HEK293 (cell line): ENCODE data around the gene IRAK4.

Experiments used
- CTCF ChIA-PET: fragments of 350-600 bp; formaldehyde crosslinking; extraction: SDS; loops from one replicate; lab custom pipeline; 2021; ENCODE audit warnings: antibody characterized with exemption; lab: Yijun Ruan, JAX
- POLR2A ChIA-PET: fragments of 300-600 bp; formaldehyde crosslinking; extraction: SDS; loops from one replicate; lab custom pipeline; 2020; ENCODE audit warnings: antibody characterized with exemption, inconsistent platforms; lab: Yijun Ruan, JAX
- H3K27ac ChIP-seq: fragments of 200-500 bp; sonication (Bioruptor generic); 2 replicates; pipeline ENCODE4 v1.5.1; 2014; ENCODE audit warnings: low read depth, low read length, control low read depth, inconsistent platforms; ENCODE audit errors: extremely low read depth
- H3K36me3 ChIP-seq, 2 experiments: fragments of 200-500 bp in 1 of 2; sonication (Bioruptor generic) in 1 of 2; 1 replicate in 1 of 2; 2 replicates in 1 of 2; pipeline ENCODE4 v1.5.1; 2014 to 2017; ENCODE audit warnings: inconsistent platforms in 2 of 2, low read length in 2 of 2; ENCODE audit not compliant: control insufficient read depth in 2 of 2, insufficient read depth in 1 of 2
- H3K4me1 ChIP-seq: fragments of 200-500 bp; sonication (Bioruptor generic); 2 replicates; pipeline ENCODE4 v1.5.1; 2014; ENCODE audit warnings: mild to moderate bottlenecking, low read length, inconsistent platforms; ENCODE audit not compliant: control insufficient read depth, insufficient read depth
- H3K4me3 ChIP-seq: 2 replicates; pipeline ENCODE4 v1.5.1; 2011; ENCODE audit warnings: low read depth, mild to moderate bottlenecking, control low read depth, low read length, moderate library complexity
- H3K9me3 ChIP-seq: fragments of 200-500 bp; sonication (Bioruptor generic); 2 replicates; pipeline ENCODE4 v1.5.1; 2014; ENCODE audit warnings: low read depth, low read length, inconsistent platforms; ENCODE audit not compliant: control insufficient read depth, insufficient read depth
- BCL11B ChIP-seq: fragments of 450-650 bp; formaldehyde crosslinking; IDR thresholded peaks from 2 replicates; pipeline ENCODE4 v1.5.1; 2016; ENCODE audit warnings: low read depth, missing biosample characterization, missing genetic modification characterization
- IKZF3 ChIP-seq: fragments of 450-650 bp; IDR thresholded peaks from 2 replicates; pipeline ENCODE4 v1.5.0; 2018; ENCODE audit warnings: missing biosample characterization, mild to moderate bottlenecking, missing genetic modification characterization, moderate library complexity
- MEIS1 ChIP-seq: sonication (generic); formaldehyde crosslinking; IDR thresholded peaks from 2 replicates; pipeline ENCODE4 v1.8.1; 2022; ENCODE audit warnings: missing genetic modification reagents, mild to moderate bottlenecking, borderline replicate concordance
- OSR2 ChIP-seq: fragments of 450-650 bp; formaldehyde crosslinking; IDR thresholded peaks from 2 replicates; pipeline ENCODE4 v1.5.1; 2016; ENCODE audit warnings: missing biosample characterization, missing genetic modification characterization
- OVOL3 ChIP-seq: fragments of 450-650 bp; formaldehyde crosslinking; IDR thresholded peaks from 2 replicates; pipeline ENCODE4 v1.5.1; 2016; ENCODE audit warnings: missing biosample characterization, missing genetic modification characterization
- PRDM1 ChIP-seq: fragments of 450-650 bp; formaldehyde crosslinking; IDR thresholded peaks from 2 replicates; pipeline ENCODE4; 2016; ENCODE audit warnings: missing biosample characterization, missing genetic modification characterization
- SP2 ChIP-seq: fragments of 450-650 bp; formaldehyde crosslinking; IDR thresholded peaks from 2 replicates; pipeline ENCODE4 v1.5.1; 2016; ENCODE audit warnings: missing biosample characterization, missing genetic modification characterization
- ZBTB8A ChIP-seq: fragments of 450-650 bp; formaldehyde crosslinking; IDR thresholded peaks from 2 replicates; pipeline ENCODE4 v1.5.1; 2016; ENCODE audit warnings: missing biosample characterization, missing genetic modification characterization
- ZEB2 ChIP-seq: fragments of 450-650 bp; formaldehyde crosslinking; IDR thresholded peaks from 2 replicates; pipeline ENCODE4 v1.5.1; 2016; ENCODE audit warnings: missing biosample characterization, missing genetic modification characterization
- ZFP41 ChIP-seq: fragments of 450-650 bp; formaldehyde crosslinking; IDR thresholded peaks from 2 replicates; pipeline ENCODE4 v1.5.1; 2016; ENCODE audit warnings: missing biosample characterization, missing genetic modification characterization, borderline replicate concordance
- ZIC2 ChIP-seq: fragments of 450-650 bp; formaldehyde crosslinking; IDR thresholded peaks from 2 replicates; pipeline ENCODE4 v1.5.1; 2016; ENCODE audit warnings: missing biosample characterization, missing genetic modification characterization
- ZNF132 ChIP-seq: fragments of 450-650 bp; formaldehyde crosslinking; IDR thresholded peaks from 2 replicates; pipeline ENCODE4 v1.5.1; 2017; ENCODE audit warnings: missing biosample characterization, missing genetic modification characterization, borderline replicate concordance
- ZNF138 ChIP-seq: fragments of 450-650 bp; formaldehyde crosslinking; IDR thresholded peaks from 2 replicates; pipeline ENCODE4 v1.5.1; 2016; ENCODE audit warnings: missing biosample characterization, missing genetic modification characterization, borderline replicate concordance
- ZNF140 ChIP-seq: fragments of 450-650 bp; formaldehyde crosslinking; IDR thresholded peaks from 2 replicates; pipeline ENCODE4 v1.5.1; 2016; ENCODE audit warnings: missing biosample characterization, missing genetic modification characterization
- ZNF146 ChIP-seq: fragments of 450-650 bp; formaldehyde crosslinking; IDR thresholded peaks from 2 replicates; pipeline ENCODE4 v1.5.1; 2016; ENCODE audit warnings: missing biosample characterization, missing genetic modification characterization
- ZNF335 ChIP-seq: fragments of 450-650 bp; formaldehyde crosslinking; conservative IDR thresholded peaks from 2 replicates; pipeline ENCODE4 v1.5.1; 2016; ENCODE audit warnings: missing biosample characterization, missing genetic modification characterization
- ZNF394 ChIP-seq: fragments of 450-650 bp; formaldehyde crosslinking; IDR thresholded peaks from 2 replicates; pipeline ENCODE4 v1.5.1; 2016; ENCODE audit warnings: missing biosample characterization, missing genetic modification characterization, mild to moderate bottlenecking, moderate library complexity, borderline replicate concordance
- ZNF404 ChIP-seq: fragments of 450-650 bp; formaldehyde crosslinking; IDR thresholded peaks from 2 replicates; pipeline ENCODE4 v1.5.1; 2017; ENCODE audit warnings: missing biosample characterization, missing genetic modification characterization
- ZNF433 ChIP-seq: fragments of 450-650 bp; formaldehyde crosslinking; IDR thresholded peaks from 2 replicates; pipeline ENCODE4 v1.5.1; 2016; ENCODE audit warnings: missing biosample characterization, missing genetic modification characterization, low read depth
- ZNF549 ChIP-seq: fragments of 450-650 bp; IDR thresholded peaks from 2 replicates; pipeline ENCODE4 v1.5.1; 2018; ENCODE audit warnings: missing biosample characterization, missing genetic modification characterization, mild to moderate bottlenecking, inconsistent platforms, moderate library complexity
- ZNF600 ChIP-seq: fragments of 450-650 bp; formaldehyde crosslinking; IDR thresholded peaks from 2 replicates; pipeline ENCODE4 v1.5.1; 2016; ENCODE audit warnings: missing biosample characterization, missing genetic modification characterization
- ZNF76 ChIP-seq: fragments of 450-650 bp; formaldehyde crosslinking; IDR thresholded peaks from 2 replicates; pipeline ENCODE4; 2016; ENCODE audit warnings: low read depth, missing biosample characterization, missing genetic modification characterization, borderline replicate concordance
- ZNF830 ChIP-seq: fragments of 450-650 bp; IDR thresholded peaks from 2 replicates; pipeline ENCODE4 v1.5.0; 2018; ENCODE audit warnings: missing biosample characterization, missing genetic modification characterization, low read depth, mild to moderate bottlenecking, moderate library complexity
- TF ChIP-seq, protein P1 (sequence below): fragments of 450-650 bp; formaldehyde crosslinking; IDR thresholded peaks from 2 replicates; pipeline ENCODE4 v1.5.1; 2017; ENCODE audit warnings: missing biosample characterization, missing genetic modification characterization
- TF ChIP-seq, protein P2 (sequence below): fragments of 450-650 bp; formaldehyde crosslinking; IDR thresholded peaks from 2 replicates; pipeline ENCODE4 v1.5.1; 2016; ENCODE audit warnings: missing biosample characterization, missing genetic modification characterization, borderline replicate concordance
- TF ChIP-seq, protein P3 (sequence below): fragments of 450-650 bp; formaldehyde crosslinking; IDR thresholded peaks from 2 replicates; pipeline ENCODE4 v1.5.1; 2016; ENCODE audit warnings: missing biosample characterization, missing genetic modification characterization
- TF ChIP-seq, protein P4 (sequence below): fragments of 450-650 bp; formaldehyde crosslinking; IDR thresholded peaks from 2 replicates; pipeline ENCODE4 v1.5.1; 2016; ENCODE audit warnings: missing biosample characterization, missing genetic modification characterization

Gene IRAK4

DNA sequence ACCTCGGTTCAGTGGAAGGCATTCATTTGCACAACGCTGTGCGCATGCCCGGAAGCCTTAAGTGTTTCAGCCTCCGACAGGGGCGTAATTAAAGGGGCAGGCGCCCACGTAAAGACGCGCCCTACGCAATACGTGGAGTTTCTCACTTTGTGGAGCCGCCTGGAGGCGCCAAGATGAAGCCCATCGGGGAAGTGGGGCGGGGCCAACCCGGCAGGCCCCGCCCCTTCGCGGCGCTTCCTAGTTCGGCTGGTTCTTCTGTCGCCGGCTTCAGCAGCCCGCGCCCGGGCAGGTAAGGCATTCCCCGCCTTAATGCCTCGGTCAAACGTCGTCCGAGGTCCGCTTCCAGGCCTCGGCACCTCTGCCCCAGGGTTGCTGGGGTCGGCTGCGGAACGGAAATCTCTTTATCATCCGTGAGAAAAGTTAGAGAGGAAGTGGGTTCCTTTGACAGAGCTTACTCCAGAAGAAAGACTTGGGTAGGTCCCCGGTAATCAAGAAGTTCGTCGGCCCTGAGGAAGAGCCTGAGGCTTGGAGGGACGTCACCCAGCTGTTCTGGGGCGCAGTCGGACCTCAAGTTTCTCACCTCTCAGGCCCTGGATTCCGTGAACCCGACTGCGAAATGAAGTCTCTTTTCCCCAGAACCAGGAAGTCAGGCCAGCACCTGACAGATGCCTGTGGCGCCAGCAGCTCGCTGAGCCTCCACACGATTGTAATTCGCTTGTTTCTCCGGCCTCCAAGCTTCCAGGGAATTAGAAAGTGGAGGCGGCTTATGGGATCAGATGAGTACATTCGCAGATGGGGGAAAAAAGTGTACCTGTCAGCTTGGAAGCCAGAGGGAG, at the start of gene IRAK4, which contains the start of gene PUS7L (continued):
- TF ChIP-seq ZNF76 = peak; percentile 34; the same call in 1 of the 2 replicates
- no peak; the same call in 1 of the 2 replicates for TF ChIP-seq ZNF140
- TF ChIP-seq PRDM1 (tag by site-specific recombination) = peak; percentile 87
- TF ChIP-seq ZNF394 (tag by site-specific recombination) = peak; percentile 31; the same call in 1 of the 2 replicates
- TF ChIP-seq MEIS1 (CRISPR knock-in tag) = no peak
- TF ChIP-seq, protein P1, sequence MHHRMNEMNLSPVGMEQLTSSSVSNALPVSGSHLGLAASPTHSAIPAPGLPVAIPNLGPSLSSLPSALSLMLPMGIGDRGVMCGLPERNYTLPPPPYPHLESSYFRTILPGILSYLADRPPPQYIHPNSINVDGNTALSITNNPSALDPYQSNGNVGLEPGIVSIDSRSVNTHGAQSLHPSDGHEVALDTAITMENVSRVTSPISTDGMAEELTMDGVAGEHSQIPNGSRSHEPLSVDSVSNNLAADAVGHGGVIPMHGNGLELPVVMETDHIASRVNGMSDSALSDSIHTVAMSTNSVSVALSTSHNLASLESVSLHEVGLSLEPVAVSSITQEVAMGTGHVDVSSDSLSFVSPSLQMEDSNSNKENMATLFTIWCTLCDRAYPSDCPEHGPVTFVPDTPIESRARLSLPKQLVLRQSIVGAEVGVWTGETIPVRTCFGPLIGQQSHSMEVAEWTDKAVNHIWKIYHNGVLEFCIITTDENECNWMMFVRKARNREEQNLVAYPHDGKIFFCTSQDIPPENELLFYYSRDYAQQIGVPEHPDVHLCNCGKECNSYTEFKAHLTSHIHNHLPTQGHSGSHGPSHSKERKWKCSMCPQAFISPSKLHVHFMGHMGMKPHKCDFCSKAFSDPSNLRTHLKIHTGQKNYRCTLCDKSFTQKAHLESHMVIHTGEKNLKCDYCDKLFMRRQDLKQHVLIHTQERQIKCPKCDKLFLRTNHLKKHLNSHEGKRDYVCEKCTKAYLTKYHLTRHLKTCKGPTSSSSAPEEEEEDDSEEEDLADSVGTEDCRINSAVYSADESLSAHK = no peak
- TF ChIP-seq IKZF3 (tag by site-specific recombination) = peak; percentile 38; the same call in 1 of the 2 replicates
- no peak for TF ChIP-seq ZNF404 (tag by site-specific recombination)
- peak; percentile 58 for TF ChIP-seq ZNF335 (tag by site-specific recombination)
- no peak for TF ChIP-seq ZNF549
- TF ChIP-seq, protein P2, sequence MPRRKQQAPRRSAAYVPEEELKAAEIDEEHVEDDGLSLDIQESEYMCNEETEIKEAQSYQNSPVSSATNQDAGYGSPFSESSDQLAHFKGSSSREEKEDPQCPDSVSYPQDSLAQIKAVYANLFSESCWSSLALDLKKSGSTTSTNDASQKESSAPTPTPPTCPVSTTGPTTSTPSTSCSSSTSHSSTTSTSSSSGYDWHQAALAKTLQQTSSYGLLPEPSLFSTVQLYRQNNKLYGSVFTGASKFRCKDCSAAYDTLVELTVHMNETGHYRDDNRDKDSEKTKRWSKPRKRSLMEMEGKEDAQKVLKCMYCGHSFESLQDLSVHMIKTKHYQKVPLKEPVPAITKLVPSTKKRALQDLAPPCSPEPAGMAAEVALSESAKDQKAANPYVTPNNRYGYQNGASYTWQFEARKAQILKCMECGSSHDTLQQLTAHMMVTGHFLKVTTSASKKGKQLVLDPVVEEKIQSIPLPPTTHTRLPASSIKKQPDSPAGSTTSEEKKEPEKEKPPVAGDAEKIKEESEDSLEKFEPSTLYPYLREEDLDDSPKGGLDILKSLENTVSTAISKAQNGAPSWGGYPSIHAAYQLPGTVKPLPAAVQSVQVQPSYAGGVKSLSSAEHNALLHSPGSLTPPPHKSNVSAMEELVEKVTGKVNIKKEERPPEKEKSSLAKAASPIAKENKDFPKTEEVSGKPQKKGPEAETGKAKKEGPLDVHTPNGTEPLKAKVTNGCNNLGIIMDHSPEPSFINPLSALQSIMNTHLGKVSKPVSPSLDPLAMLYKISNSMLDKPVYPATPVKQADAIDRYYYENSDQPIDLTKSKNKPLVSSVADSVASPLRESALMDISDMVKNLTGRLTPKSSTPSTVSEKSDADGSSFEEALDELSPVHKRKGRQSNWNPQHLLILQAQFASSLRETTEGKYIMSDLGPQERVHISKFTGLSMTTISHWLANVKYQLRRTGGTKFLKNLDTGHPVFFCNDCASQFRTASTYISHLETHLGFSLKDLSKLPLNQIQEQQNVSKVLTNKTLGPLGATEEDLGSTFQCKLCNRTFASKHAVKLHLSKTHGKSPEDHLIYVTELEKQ (tag by site-specific recombination) = no peak
- peak; percentile 85 for TF ChIP-seq SP2 (tag by site-specific recombination)
- no peak for TF ChIP-seq ZFP41
- TF ChIP-seq ZNF830 (tag by site-specific recombination) = no peak
- no peak for TF ChIP-seq BCL11B (tag by site-specific recombination)
- TF ChIP-seq ZBTB8A (tag by site-specific recombination) = peak; percentile 96
- TF ChIP-seq OVOL3 (tag by site-specific recombination) = no peak
- TF ChIP-seq, protein P3, sequence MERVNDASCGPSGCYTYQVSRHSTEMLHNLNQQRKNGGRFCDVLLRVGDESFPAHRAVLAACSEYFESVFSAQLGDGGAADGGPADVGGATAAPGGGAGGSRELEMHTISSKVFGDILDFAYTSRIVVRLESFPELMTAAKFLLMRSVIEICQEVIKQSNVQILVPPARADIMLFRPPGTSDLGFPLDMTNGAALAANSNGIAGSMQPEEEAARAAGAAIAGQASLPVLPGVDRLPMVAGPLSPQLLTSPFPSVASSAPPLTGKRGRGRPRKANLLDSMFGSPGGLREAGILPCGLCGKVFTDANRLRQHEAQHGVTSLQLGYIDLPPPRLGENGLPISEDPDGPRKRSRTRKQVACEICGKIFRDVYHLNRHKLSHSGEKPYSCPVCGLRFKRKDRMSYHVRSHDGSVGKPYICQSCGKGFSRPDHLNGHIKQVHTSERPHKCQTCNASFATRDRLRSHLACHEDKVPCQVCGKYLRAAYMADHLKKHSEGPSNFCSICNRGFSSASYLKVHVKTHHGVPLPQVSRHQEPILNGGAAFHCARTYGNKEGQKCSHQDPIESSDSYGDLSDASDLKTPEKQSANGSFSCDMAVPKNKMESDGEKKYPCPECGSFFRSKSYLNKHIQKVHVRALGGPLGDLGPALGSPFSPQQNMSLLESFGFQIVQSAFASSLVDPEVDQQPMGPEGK (tag by site-specific recombination) = 0 out of 2 replicates have a peak, but pooled peaks have one; percentile 29
- TF ChIP-seq ZNF132 (tag by site-specific recombination) = no peak

DNA sequence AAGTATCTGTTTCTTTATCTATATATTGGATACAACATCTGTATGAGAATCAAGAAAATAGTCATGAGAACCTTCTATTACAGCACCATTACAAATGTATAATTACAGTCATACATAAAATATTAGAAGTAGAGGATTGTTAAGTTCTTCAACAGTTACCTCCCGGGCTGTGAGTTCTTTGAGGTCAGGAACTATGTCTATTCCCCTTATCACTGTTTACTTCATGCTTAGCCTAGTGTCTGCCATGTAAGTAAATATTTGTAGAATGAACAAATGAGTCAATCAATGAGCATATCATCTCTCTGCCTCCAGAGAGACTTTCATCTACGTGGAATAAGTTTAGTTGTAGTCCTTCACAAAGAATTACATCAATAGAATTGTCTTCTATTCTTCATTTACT, 47.4 kb upstream of the IRAK4 start:
- ChIA-PET POLR2A (no interaction called here), CTCF (no interaction called here)
- H3K4me1 ChIP-seq = no peaks in the 10 kb centered on the region
- H3K27ac ChIP-seq = no peak overlapping the region
- H3K9me3 ChIP-seq = no peaks in the 10 kb centered on the region
- H3K36me3 ChIP-seq = no peaks in the 10 kb centered on the region
- H3K4me3 ChIP-seq = no peak overlapping the region
- TF ChIP-seq, protein P3 (tag by site-specific recombination) = no peak
- no peak for TF ChIP-seq ZEB2 (tag by site-specific recombination)
- TF ChIP-seq OSR2 (tag by site-specific recombination) = no peak
- no peak for TF ChIP-seq ZNF600 (tag by site-specific recombination)
- TF ChIP-seq, protein P4, sequence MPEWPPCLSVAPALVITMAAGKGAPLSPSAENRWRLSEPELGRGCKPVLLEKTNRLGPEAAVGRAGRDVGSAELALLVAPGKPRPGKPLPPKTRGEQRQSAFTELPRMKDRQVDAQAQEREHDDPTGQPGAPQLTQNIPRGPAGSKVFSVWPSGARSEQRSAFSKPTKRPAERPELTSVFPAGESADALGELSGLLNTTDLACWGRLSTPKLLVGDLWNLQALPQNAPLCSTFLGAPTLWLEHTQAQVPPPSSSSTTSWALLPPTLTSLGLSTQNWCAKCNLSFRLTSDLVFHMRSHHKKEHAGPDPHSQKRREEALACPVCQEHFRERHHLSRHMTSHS (tag by site-specific recombination) = no peak
- TF ChIP-seq ZNF146 = no peak
- no peak for TF ChIP-seq ZNF138
- no peak for TF ChIP-seq ZNF433 (tag by site-specific recombination)
- no peak for TF ChIP-seq ZIC2 (tag by site-specific recombination)
